H1 (cell line): ENCODE data around the gene NR2E3. TPM values are rescaled to one million over a fixed set of nuclear protein-coding genes. Genes with fewer than 3 reads are reported as not detected.

Experiments used
- CHD2 ChIP-seq: IDR thresholded peaks from 2 replicates; pipeline ENCODE4 v1.6.1; 2012; ENCODE audit warnings: low read length, improper control_type of control experiment
- HDAC2 ChIP-seq, 2 experiments: fragments of 300-600 bp in 1 of 2; sonication (generic) in 1 of 2; IDR thresholded peaks; 2 replicates each; pipeline ENCODE4 v1.6.1; 2011 to 2012; ENCODE audit warnings: low read depth in 2 of 2, low read length in 2 of 2, mild to moderate bottlenecking in 2 of 2, moderate library complexity in 2 of 2, borderline replicate concordance in 1 of 2, inconsistent platforms in 1 of 2
- HDAC6 ChIP-seq: IDR thresholded peaks from one replicate; pipeline ENCODE4 v1.7.1; 2012; ENCODE audit warnings: low read depth, mild to moderate bottlenecking, inconsistent platforms, low read length, moderate library complexity
- RAD21 ChIP-seq, 2 experiments: IDR thresholded peaks in 1 of 2; conservative IDR thresholded peaks in 1 of 2; 2 replicates each; pipeline ENCODE4 v1.6.1; 2011; ENCODE audit warnings: low read depth in 2 of 2, low read length in 2 of 2, improper control_type of control experiment in 1 of 2, inconsistent platforms in 1 of 2, mild to moderate bottlenecking in 1 of 2, moderate library complexity in 1 of 2
- SIN3A ChIP-seq, 2 experiments: IDR thresholded peaks in 1 of 2; conservative IDR thresholded peaks in 1 of 2; 2 replicates each; pipeline ENCODE4 v1.6.1; 2011 to 2012; ENCODE audit warnings: low read length in 2 of 2, improper control_type of control experiment in 1 of 2, low read depth in 1 of 2, mild to moderate bottlenecking in 1 of 2
- SP1 ChIP-seq: IDR thresholded peaks from 2 replicates; pipeline ENCODE4 v1.6.1; 2011; ENCODE audit warnings: low read depth, low read length
- polyA plus RNA-seq, 7 experiments: library from polyadenylated mRNA; depleted of rRNA in 3 of 7; stranded (reverse) in 5 of 7; unstranded in 2 of 7; fragments of >200 nt in 5 of 7; fragments of 200-250 nt in 2 of 7; gene quantifications; 1 replicate in 5 of 7; 2 replicates in 1 of 7; 4 replicates in 1 of 7; pipeline versions ENCODE4 v1.2.1 to v1.2.3, GENCODE V29; 2011 to 2013; ENCODE audit warnings: missing spikeins in 2 of 7, mixed read lengths in 2 of 7
- total RNA-seq: library from RNA; stranded (reverse); fragmentation: NEBNext Ultra II Directional; extraction: Animal tissue kit (Norgen Biotek cat#: 25700); gene quantifications from 2 replicates; pipeline ENCODE4 v1.2.1, GENCODE V29; 2021
- TF ChIP-seq, protein P1 (sequence below): IDR thresholded peaks from 2 replicates; pipeline ENCODE4 v1.6.1; 2012; ENCODE audit warnings: low read length, inconsistent platforms
- TF ChIP-seq, protein P2 (sequence below): IDR thresholded peaks from 2 replicates; pipeline ENCODE4 v1.6.1; 2012; ENCODE audit warnings: inconsistent platforms
- TF ChIP-seq, protein P3 (sequence below), 3 experiments: IDR thresholded peaks; 1 replicate in 2 of 3; 2 replicates in 1 of 3; pipeline versions ENCODE4 v1.5.1 to v1.6.1; 2011; ENCODE audit warnings: low read length in 3 of 3, mild to moderate bottlenecking in 3 of 3, inconsistent platforms in 2 of 3, low read depth in 1 of 3, moderate library complexity in 1 of 3; ENCODE audit not compliant: insufficient read depth in 1 of 3; ENCODE audit errors: control extremely low read depth in 1 of 3

Gene NR2E3
- total and polyA plus RNA-seq, 2 of the 8 experiments (the other 6 are each of a cell fraction or from before 2014, with no cell fraction given): 0.56 to 0.80 TPM

DNA sequence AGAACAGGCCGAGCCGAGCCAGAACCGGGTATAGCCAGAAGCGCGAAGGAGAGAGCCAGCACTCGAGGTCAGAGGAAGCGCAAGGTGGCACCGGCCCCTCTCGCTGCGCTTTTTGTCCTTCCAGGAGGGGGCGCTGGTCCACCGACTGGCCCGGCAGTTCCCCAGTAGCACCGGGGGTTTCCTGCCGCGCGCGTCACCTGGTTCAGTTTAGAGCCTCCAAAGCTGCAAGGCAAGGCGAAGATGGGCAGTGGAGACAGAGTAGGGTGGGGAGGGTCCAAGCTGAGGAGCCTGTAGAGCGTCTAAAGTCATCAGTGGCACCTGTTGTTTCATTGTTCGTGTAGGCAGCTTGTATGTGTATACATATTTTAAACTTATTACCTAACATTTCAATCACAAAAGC lies 7.6 kb upstream of the NR2E3 start (continued):
- TF ChIP-seq, protein P1, sequence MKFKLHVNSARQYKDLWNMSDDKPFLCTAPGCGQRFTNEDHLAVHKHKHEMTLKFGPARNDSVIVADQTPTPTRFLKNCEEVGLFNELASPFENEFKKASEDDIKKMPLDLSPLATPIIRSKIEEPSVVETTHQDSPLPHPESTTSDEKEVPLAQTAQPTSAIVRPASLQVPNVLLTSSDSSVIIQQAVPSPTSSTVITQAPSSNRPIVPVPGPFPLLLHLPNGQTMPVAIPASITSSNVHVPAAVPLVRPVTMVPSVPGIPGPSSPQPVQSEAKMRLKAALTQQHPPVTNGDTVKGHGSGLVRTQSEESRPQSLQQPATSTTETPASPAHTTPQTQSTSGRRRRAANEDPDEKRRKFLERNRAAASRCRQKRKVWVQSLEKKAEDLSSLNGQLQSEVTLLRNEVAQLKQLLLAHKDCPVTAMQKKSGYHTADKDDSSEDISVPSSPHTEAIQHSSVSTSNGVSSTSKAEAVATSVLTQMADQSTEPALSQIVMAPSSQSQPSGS: no peak
- TF ChIP-seq CHD2 (no peak), HDAC2 (IDR thresholded peaks at IDR 0.05; ENCODE audit: borderline replicate concordance in 1 of 2, low read depth in 2 of 2, low read length in 2 of 2) (no peak), SP1 (no peak), HDAC6 (no peak), SIN3A (conservative IDR thresholded peaks at IDR 0.05 in 1 of 2, IDR thresholded peaks at IDR 0.05 in 1 of 2; ENCODE audit: low read depth in 1 of 2, low read length in 2 of 2) (no peak), RAD21 (IDR thresholded peaks at IDR 0.05 in 1 of 2, conservative IDR thresholded peaks at IDR 0.05 in 1 of 2; ENCODE audit: low read depth in 2 of 2, low read length in 2 of 2) (peak; percentile 75 to 82)
- TF ChIP-seq, protein P2, sequence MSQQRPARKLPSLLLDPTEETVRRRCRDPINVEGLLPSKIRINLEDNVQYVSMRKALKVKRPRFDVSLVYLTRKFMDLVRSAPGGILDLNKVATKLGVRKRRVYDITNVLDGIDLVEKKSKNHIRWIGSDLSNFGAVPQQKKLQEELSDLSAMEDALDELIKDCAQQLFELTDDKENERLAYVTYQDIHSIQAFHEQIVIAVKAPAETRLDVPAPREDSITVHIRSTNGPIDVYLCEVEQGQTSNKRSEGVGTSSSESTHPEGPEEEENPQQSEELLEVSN: 0 out of 2 replicates have a peak, but pooled peaks have one; percentile 39
- TF ChIP-seq, protein P3, sequence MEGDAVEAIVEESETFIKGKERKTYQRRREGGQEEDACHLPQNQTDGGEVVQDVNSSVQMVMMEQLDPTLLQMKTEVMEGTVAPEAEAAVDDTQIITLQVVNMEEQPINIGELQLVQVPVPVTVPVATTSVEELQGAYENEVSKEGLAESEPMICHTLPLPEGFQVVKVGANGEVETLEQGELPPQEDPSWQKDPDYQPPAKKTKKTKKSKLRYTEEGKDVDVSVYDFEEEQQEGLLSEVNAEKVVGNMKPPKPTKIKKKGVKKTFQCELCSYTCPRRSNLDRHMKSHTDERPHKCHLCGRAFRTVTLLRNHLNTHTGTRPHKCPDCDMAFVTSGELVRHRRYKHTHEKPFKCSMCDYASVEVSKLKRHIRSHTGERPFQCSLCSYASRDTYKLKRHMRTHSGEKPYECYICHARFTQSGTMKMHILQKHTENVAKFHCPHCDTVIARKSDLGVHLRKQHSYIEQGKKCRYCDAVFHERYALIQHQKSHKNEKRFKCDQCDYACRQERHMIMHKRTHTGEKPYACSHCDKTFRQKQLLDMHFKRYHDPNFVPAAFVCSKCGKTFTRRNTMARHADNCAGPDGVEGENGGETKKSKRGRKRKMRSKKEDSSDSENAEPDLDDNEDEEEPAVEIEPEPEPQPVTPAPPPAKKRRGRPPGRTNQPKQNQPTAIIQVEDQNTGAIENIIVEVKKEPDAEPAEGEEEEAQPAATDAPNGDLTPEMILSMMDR (IDR thresholded peaks at IDR 0.05; ENCODE audit: control extremely low read depth in 1 of 3, insufficient read depth in 1 of 3, low read depth in 1 of 3, low read length in 3 of 3): peak; percentile 77 to 88 (median 82)
